Neutrophil (primary cell): ENCODE measurements around the gene SCFD2.

Experiments
- H3K27ac ChIP-seq: fragments of 200-600 bp; sonication (generic); 2 replicates; pipeline ENCODE4 v1.5.1; 2016; ENCODE audit warnings: mild to moderate bottlenecking, moderate library complexity
- H3K27me3 ChIP-seq: fragments of 200-600 bp; sonication (generic); 2 replicates; pipeline ENCODE4 v1.6.0; 2016; ENCODE audit warnings: mild to moderate bottlenecking
- H3K36me3 ChIP-seq: fragments of 200-600 bp; sonication (generic); 2 replicates; pipeline ENCODE4 v1.5.1; 2017
- H3K4me1 ChIP-seq, 2 experiments: fragments of 200-600 bp in 1 of 2; sonication (generic) in 1 of 2; 1 replicate in 1 of 2; 2 replicates in 1 of 2; pipeline versions ENCODE4 v1.5.1 to v1.6.1; 2013 to 2016; ENCODE audit warnings: low read depth in 1 of 2, low read length in 1 of 2, mild to moderate bottlenecking in 1 of 2, moderate library complexity in 1 of 2; ENCODE audit not compliant: control insufficient read depth in 1 of 2, insufficient read depth in 1 of 2
- H3K4me3 ChIP-seq, 2 experiments: fragments of 200-600 bp in 1 of 2; sonication (generic) in 1 of 2; 1 replicate in 1 of 2; 2 replicates in 1 of 2; pipeline ENCODE4 v1.5.1; 2013 to 2016; ENCODE audit warnings: low read depth in 1 of 2, low read length in 1 of 2, mild to moderate bottlenecking in 1 of 2, moderate library complexity in 1 of 2
- H3K9me3 ChIP-seq: fragments of 200-600 bp; sonication (generic); 2 replicates; pipeline ENCODE4 v1.5.1; 2016
- CTCF ChIP-seq: fragments of 200-600 bp; sonication (generic); IDR thresholded peaks from 2 replicates; pipeline ENCODE4 v1.5.1; 2016; ENCODE audit warnings: antibody characterized with exemption

The SCFD2 gene

GRCh38 chr4:53123819-53124218 lies 242.0 kb downstream of the SCFD2 start:
- Histone ChIP-seq H3K9me3 (no peaks in the 10 kb centered on the region), H3K27ac (no peak overlapping the region), H3K4me3 (no peak overlapping the region), H3K4me1 (no peaks in the 10 kb centered on the region), H3K36me3 (no peaks in the 10 kb centered on the region), H3K27me3 (no peaks in the 10 kb centered on the region)
- TF ChIP-seq CTCF = no peak

- Histone ChIP-seq H3K27ac (no peak overlapping the region), H3K4me1 (no peaks in the 10 kb centered on the region), H3K9me3 (no peaks in the 10 kb centered on the region), H3K36me3 (no peaks in the 10 kb centered on the region), H3K27me3 (no peaks in the 10 kb centered on the region), H3K4me3 (no peak overlapping the region)
- TF ChIP-seq CTCF = no peak
These were observed 242.7 kb downstream of the SCFD2 start for GRCh38 chr4:53123171-53123570.

- H3K36me3 ChIP-seq = no peaks in the 10 kb centered on the region
- H3K27me3 ChIP-seq = no peaks in the 10 kb centered on the region
- H3K4me3 ChIP-seq = no peak overlapping the region
- no peaks in the 10 kb centered on the region for H3K9me3 ChIP-seq
- no peak overlapping the region for H3K27ac ChIP-seq
- no peaks in the 10 kb centered on the region for H3K4me1 ChIP-seq
- TF ChIP-seq CTCF = no peak
These were observed 243.4 kb downstream of the SCFD2 start for GRCh38 chr4:53122280-53123116.

DNA sequence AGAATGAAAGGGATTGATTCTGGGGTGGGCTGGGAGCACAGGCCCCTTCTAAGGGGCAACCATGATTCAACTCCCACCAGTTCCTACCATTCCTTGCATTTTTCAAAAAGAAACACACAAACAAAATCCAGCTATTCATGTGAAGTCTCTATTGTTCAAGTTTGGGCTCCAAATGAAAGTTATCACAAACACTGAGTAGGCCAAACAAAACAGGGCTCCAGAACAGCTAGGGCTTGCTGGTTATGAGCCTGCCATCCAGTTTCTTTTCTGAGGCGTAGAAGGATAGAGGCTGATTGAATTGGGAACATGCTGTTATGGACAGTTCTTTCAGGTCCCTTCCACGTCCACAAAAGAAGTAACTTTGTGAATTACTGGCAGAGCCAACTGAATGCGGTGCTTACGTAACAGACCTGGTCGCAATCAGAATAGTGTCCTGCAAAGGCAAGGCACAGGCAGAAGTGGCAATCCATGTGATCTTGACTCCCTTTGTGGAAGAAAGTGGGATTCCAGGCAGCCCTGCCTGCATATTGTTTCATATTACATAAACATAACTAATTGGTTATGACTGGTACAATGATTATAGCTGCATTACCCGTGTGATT lies 244.5 kb downstream of the SCFD2 start:
- no peaks in the 10 kb centered on the region for H3K9me3 ChIP-seq
- no peak for TF ChIP-seq CTCF
- H3K4me1 ChIP-seq = no peaks in the 10 kb centered on the region
- H3K36me3 ChIP-seq = no peaks in the 10 kb centered on the region
- H3K27ac ChIP-seq = no peak overlapping the region
- no peaks in the 10 kb centered on the region for H3K27me3 ChIP-seq
- H3K4me3 ChIP-seq = no peak overlapping the region

- no peak for TF ChIP-seq CTCF
- H3K4me1 ChIP-seq = no peaks in the 10 kb centered on the region
- H3K27me3 ChIP-seq = no peaks in the 10 kb centered on the region
- no peaks in the 10 kb centered on the region for H3K36me3 ChIP-seq
- no peak overlapping the region for H3K4me3 ChIP-seq
- H3K27ac ChIP-seq = no peak overlapping the region
- H3K9me3 ChIP-seq = no peaks in the 10 kb centered on the region
These were observed 245.1 kb downstream of the SCFD2 start for GRCh38 chr4:53120778-53121177.
